PC-3 (cell line): ENCODE data around the gene COX17. TPM values are rescaled to one million over a fixed set of nuclear protein-coding genes. Genes with fewer than 3 reads are reported as not detected.
"Not testable (repeated sequence)": the region's sequence is repeated elsewhere in the genome, so short reads cannot be mapped to it uniquely, and the experiment has no call there.

Source experiments
- ATAC-seq: fragments of 200-7000 bp; cut with Tn5 transposase; 2 replicates; pipeline ENCODE4 v1.9.1; 2020; ENCODE audit warnings: mild to moderate bottlenecking, moderate library complexity
- BruUV-seq: library from RNA; stranded (reverse); fragments of 400-500 nt; replicated peaks from 2 replicates; lab custom pipeline; 2021; lab: Mats Ljungman, UMichigan
- CTCF ChIA-PET: fragments of 300-600 bp; sonication (Branson Sonifier 250); formaldehyde crosslinking; loops from one replicate; lab custom pipeline; 2022; ENCODE audit warnings: antibody characterized with exemption; lab: Charles Lee
- POLR2A ChIA-PET: fragments of 300-600 bp; sonication (Branson Sonifier 250); formaldehyde crosslinking; loops from one replicate; lab custom pipeline; 2022; ENCODE audit warnings: antibody characterized with exemption; ENCODE audit not compliant: unreplicated experiment; lab: Charles Lee
- DNase-seq: peaks from one replicate; pipeline ENCODE4 v3.0.0-alpha.2; 2015
- H2AFZ ChIP-seq: fragments of 300-600 bp; sonication (generic); 2 replicates; pipeline ENCODE4 v1.6.0; 2016; ENCODE audit warnings: antibody characterized with exemption, low read length
- H3F3A ChIP-seq: fragments of 300-600 bp; sonication (generic); one replicate; pipeline ENCODE4 v1.6.0; 2017; ENCODE audit warnings: antibody characterized with exemption, low read length, control low read depth, mild to moderate bottlenecking; ENCODE audit not compliant: unreplicated experiment
- H3K27ac ChIP-seq: fragments of 300-600 bp; sonication (generic); 2 replicates; pipeline ENCODE4 v1.5.1; 2016; ENCODE audit warnings: mild to moderate bottlenecking, low read length
- H3K27me3 ChIP-seq: fragments of 300-600 bp; sonication (generic); 2 replicates; pipeline ENCODE4 v1.6.1; 2016; ENCODE audit warnings: low read length, mixed read lengths
- H3K36me3 ChIP-seq: fragments of 300-600 bp; sonication (generic); 2 replicates; pipeline ENCODE4 v1.6.1; 2016; ENCODE audit warnings: low read depth, mixed run types, low read length, mixed read lengths
- H3K4me1 ChIP-seq: fragments of 300-600 bp; sonication (generic); 2 replicates; pipeline ENCODE4 v1.5.1; 2016; ENCODE audit warnings: low read length; ENCODE audit not compliant: insufficient read depth
- H3K4me2 ChIP-seq: fragments of 300-600 bp; sonication (generic); 2 replicates; pipeline ENCODE4 v1.6.0; 2016; ENCODE audit warnings: low read length
- H3K4me3 ChIP-seq: fragments of 300-600 bp; sonication (generic); 2 replicates; pipeline ENCODE4 v1.5.1; 2016; ENCODE audit warnings: mild to moderate bottlenecking, low read length, mixed read lengths
- H3K79me2 ChIP-seq: fragments of 300-600 bp; sonication (generic); 2 replicates; pipeline ENCODE4 v1.6.1; 2017; ENCODE audit warnings: low read length, mixed read lengths
- H3K9ac ChIP-seq: fragments of 300-600 bp; sonication (generic); 2 replicates; pipeline ENCODE4 v1.6.0; 2016; ENCODE audit warnings: mild to moderate bottlenecking, low read length
- H3K9me2 ChIP-seq: fragments of 300-600 bp; sonication (generic); replicated peaks from 2 replicates; pipeline ENCODE4 v1.6.1; 2016; ENCODE audit warnings: mixed run types, low read length, mixed read lengths
- H3K9me3 ChIP-seq: fragments of 300-600 bp; sonication (generic); 2 replicates; pipeline ENCODE4 v1.6.1; 2016; ENCODE audit warnings: low read length, mixed read lengths
- H4K20me1 ChIP-seq: fragments of 300-600 bp; sonication (generic); 2 replicates; pipeline ENCODE4 v1.6.1; 2016; ENCODE audit warnings: low read length, mixed read lengths
- EZH2 ChIP-seq: fragments of 300-600 bp; sonication (generic); IDR thresholded peaks from one replicate; pipeline ENCODE4 v1.6.1; 2017; ENCODE audit warnings: antibody characterized with exemption, mild to moderate bottlenecking, low read length; ENCODE audit not compliant: unreplicated experiment
- EZH2phosphoT487 ChIP-seq: fragments of 300-600 bp; sonication (generic); IDR thresholded peaks from 2 replicates; pipeline ENCODE4 v1.6.1; 2018; ENCODE audit warnings: mild to moderate bottlenecking, antibody characterized with exemption, low read length, borderline replicate concordance
- intact Hi-C: fragments of 100-400 bp; cut with micrococcal nuclease; formaldehyde crosslinking; loops from 2 replicates; pipeline ENCODE4 v1.9.0; 2023
- total RNA-seq: library from RNA; depleted of rRNA; stranded (reverse); fragments of >200 nt; gene quantifications from 2 replicates; pipeline ENCODE4 v1.2.3, GENCODE V29; 2014
- TF ChIP-seq, protein P1 (sequence below): fragments of 300-600 bp; sonication (generic); conservative IDR thresholded peaks from 2 replicates; pipeline ENCODE4 v1.5.1; 2017; ENCODE audit warnings: antibody characterized with exemption, low read depth, mild to moderate bottlenecking, low read length

COX17 gene
- total RNA-seq, 1 experiment from 2014 or later = 159 TPM

DNA sequence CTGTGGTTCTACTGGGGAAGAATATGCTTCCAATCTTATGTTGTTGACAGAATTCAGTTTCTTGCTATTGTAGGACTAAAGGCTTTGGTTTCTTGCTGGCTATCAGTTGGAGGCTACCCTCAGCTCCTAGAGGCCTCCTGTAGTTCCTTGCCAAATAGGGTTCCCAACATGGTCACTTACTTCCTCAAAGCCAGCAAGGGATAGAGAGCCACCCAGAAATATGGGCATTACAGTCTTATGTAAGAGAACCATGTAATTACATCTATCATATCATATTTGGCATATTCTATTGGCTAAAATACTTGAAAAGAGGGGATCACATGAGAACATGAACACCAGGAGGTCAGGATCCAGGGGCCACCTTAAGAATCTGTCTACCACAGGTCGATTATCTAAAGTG is 6.2 kb upstream of the COX17 start:
- no peaks in the 10 kb centered on the region for H3K79me2 ChIP-seq
- H3K9me3 ChIP-seq = no peaks in the 10 kb centered on the region
- H3F3A ChIP-seq = no peaks in the 10 kb centered on the region
- no TSS peak for BruUV-seq
- no peak overlapping the region for H2AFZ ChIP-seq
- DNase-seq (no peak), ATAC-seq (no peak)
- H4K20me1 ChIP-seq = no peaks in the 10 kb centered on the region
- H3K27ac ChIP-seq = no peak overlapping the region
- intact Hi-C loops = loop anchor here (5.0 kb wide), 2 partner anchors 261 to 536 kb away; partner anchors contain the start of gene TEX55
- no peaks in the 10 kb centered on the region for H3K27me3 ChIP-seq
- ChIA-PET POLR2A (no interaction called here), CTCF (interaction anchor here (0.8 kb wide), 1 partner anchor 799 kb away, joined by 3 read pairs; no protein-coding TSS in a partner anchor)
- H3K36me3 ChIP-seq = no peaks in the 10 kb centered on the region
- no peak overlapping the region for H3K9ac ChIP-seq
- H3K9me2 ChIP-seq = no peaks in the 10 kb centered on the region
- no peak overlapping the region for H3K4me2 ChIP-seq
- no peak overlapping the region for H3K4me3 ChIP-seq
- H3K4me1 ChIP-seq = no peaks in the 10 kb centered on the region
- TF ChIP-seq EZH2 = no peak
- no peak for TF ChIP-seq EZH2phosphoT487

DNA sequence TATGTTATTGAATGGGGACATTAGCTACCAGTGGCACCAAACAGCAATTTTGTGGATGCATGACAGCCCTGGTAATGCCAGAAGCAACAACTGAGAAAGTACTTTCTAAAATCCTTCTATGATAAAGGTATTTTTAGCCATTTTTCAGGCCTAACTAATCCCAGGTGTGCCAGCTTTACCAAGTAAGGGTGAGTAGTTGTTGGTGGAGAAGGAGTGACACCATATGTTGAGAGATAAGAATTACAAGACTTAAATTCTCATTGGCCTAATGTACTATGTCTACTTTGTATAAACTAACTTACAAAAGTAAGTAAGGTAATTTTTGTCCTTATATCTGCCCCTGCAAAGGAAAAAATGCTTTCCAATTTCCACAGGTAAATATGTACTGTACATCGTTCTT is 4.1 kb upstream of the COX17 start:
- no peak overlapping the region for H3K4me3 ChIP-seq
- no peak overlapping the region for H3K9ac ChIP-seq
- ATAC-seq = peak; percentile 49
- H3K9me3 ChIP-seq = no peaks in the 10 kb centered on the region
- H3K4me2 ChIP-seq = no peak overlapping the region
- H3K9me2 ChIP-seq = no peaks in the 10 kb centered on the region
- peak; percentile 78 for DNase-seq
- ChIA-PET POLR2A (interaction anchor here (0.6 to 0.7 kb wide), 2 partner anchors 181 to 183 kb away, joined by 3 read pairs; no protein-coding TSS in a partner anchor), CTCF (interaction anchor here (0.5 kb wide), 1 partner anchor 153 kb away, joined by 11 read pairs; no protein-coding TSS in a partner anchor)
- no peaks in the 10 kb centered on the region for H3K27me3 ChIP-seq
- no peak overlapping the region for H3K27ac ChIP-seq
- peaks cover 6% of the 10 kb centered on the region for H3K4me1 ChIP-seq
- intact Hi-C loops = loop anchor here (1.0 to 5.0 kb wide), 6 partner anchors 156 to 798 kb away; partner anchors contain the start of gene TEX55
- no TSS peak for BruUV-seq
- H3K79me2 ChIP-seq = peaks cover 5% of the 10 kb centered on the region
- no peaks in the 10 kb centered on the region for H3F3A ChIP-seq
- H2AFZ ChIP-seq = peak overlapping the region; percentile 8; the same call in 1 of the 2 replicates
- H3K36me3 ChIP-seq = no peaks in the 10 kb centered on the region
- TF ChIP-seq, protein P1, sequence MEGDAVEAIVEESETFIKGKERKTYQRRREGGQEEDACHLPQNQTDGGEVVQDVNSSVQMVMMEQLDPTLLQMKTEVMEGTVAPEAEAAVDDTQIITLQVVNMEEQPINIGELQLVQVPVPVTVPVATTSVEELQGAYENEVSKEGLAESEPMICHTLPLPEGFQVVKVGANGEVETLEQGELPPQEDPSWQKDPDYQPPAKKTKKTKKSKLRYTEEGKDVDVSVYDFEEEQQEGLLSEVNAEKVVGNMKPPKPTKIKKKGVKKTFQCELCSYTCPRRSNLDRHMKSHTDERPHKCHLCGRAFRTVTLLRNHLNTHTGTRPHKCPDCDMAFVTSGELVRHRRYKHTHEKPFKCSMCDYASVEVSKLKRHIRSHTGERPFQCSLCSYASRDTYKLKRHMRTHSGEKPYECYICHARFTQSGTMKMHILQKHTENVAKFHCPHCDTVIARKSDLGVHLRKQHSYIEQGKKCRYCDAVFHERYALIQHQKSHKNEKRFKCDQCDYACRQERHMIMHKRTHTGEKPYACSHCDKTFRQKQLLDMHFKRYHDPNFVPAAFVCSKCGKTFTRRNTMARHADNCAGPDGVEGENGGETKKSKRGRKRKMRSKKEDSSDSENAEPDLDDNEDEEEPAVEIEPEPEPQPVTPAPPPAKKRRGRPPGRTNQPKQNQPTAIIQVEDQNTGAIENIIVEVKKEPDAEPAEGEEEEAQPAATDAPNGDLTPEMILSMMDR = peak; percentile 87
- TF ChIP-seq EZH2phosphoT487 = no peak
- H4K20me1 ChIP-seq = no peaks in the 10 kb centered on the region

DNA sequence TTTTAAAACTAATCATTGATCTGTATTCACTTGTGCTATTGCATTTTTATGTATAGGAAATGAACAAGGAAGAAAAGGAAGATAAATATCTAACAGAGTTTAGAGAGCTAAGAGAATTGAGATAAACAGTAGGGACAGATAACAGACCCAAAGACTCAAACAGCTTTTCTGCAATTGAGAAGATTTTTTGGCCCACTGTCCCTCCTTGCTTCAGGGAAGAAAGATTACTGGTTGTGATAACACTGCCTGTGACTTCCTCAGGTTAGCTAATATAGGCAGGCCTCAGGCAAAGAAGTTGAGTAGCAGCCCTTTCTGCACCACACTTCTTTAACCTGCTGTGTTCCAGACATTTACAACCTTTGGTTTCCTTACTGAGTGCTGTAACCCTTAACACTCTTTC is 2.7 kb upstream of the COX17 start:
- Histone ChIP-seq H3K4me1 (peaks cover 18% of the 10 kb centered on the region), H3K4me3 (no peak overlapping the region), H3K9me3 (no peaks in the 10 kb centered on the region), H3K36me3 (peaks cover 4% of the 10 kb centered on the region; the same call in 1 of the 2 replicates), H3K9me2 (no peaks in the 10 kb centered on the region), H3F3A (no peaks in the 10 kb centered on the region), H3K9ac (no peak overlapping the region), H3K27ac (no peak overlapping the region), H3K27me3 (no peaks in the 10 kb centered on the region), H3K4me2 (no peak overlapping the region), H2AFZ (peak overlapping the region; percentile 31; the same call in 1 of the 2 replicates), H4K20me1 (no peaks in the 10 kb centered on the region), H3K79me2 (peaks cover 19% of the 10 kb centered on the region)
- ATAC-seq (no peak), DNase-seq (no peak)
- intact Hi-C loops = loop anchor here (2.0 to 5.0 kb wide), 3 partner anchors 258 to 797 kb away; partner anchors contain the start of gene TEX55
- TF ChIP-seq EZH2phosphoT487 = no peak
- TF ChIP-seq, protein P1 = no peak
- no peak for TF ChIP-seq EZH2
- BruUV-seq = no TSS peak
- ChIA-PET CTCF (interaction anchor here (0.7 to 1.0 kb wide), 2 partner anchors 49 to 155 kb away, joined by 3 to 4 read pairs; no protein-coding TSS in a partner anchor), POLR2A (no interaction called here)

DNA sequence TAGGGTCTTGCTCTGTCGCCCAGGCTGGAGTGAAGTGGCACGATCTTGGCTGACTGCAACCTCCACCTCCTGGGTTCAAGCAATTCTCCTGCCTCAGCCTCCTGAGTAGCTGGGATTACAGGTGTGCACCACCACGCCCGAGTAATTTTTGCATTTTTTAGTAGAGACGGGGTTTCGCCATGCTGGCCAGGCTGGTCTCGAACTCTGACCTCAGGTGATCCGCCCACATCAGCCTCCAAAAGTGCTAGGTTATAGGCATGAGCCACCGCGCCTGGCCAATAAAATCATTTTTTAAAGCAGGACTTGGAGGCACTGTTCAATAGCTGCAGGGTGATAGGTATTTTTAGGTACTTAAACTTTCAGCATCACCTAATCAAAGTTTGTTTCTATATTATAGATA is 1.0 kb upstream of the COX17 start:
- intact Hi-C loops, DNase-seq, H3K9me2 ChIP-seq, H3K9me3 ChIP-seq, ATAC-seq, H2AFZ ChIP-seq, H3F3A ChIP-seq, POLR2A ChIA-PET, H4K20me1 ChIP-seq, H3K4me3 ChIP-seq, H3K4me2 ChIP-seq, H3K27ac ChIP-seq, BruUV-seq, CTCF ChIA-PET, H3K9ac ChIP-seq, H3K27me3 ChIP-seq: not testable (repeated sequence)
- H3K36me3 ChIP-seq = peaks cover 14% of the 10 kb centered on the region; the same call in 1 of the 2 replicates
- H3K79me2 ChIP-seq = peaks cover 20% of the 10 kb centered on the region
- H3K4me1 ChIP-seq = peaks cover 18% of the 10 kb centered on the region
